Liver (tissue), 9 donors: ENCODE results near the gene ZNF485. TPM values are rescaled to one million over a fixed set of nuclear protein-coding genes. Genes with fewer than 3 reads are reported as not detected.
"Not testable (repeated sequence)": the region's sequence is repeated elsewhere in the genome, so short reads cannot be mapped to it uniquely, and the experiment has no call there.

Source experiments
- DNase-seq: peaks from one replicate; pipeline ENCODE4 v3.0.0-alpha.2; 2017; ENCODE audit warnings: low spot score
- H3K27ac ChIP-seq, 2 donors: one replicate each; pipeline ENCODE4 v1.7.0; 2013; ENCODE audit warnings: inconsistent platforms in 2 of 2, low read length in 2 of 2, control low read depth in 1 of 2, low read depth in 1 of 2, mild to moderate bottlenecking in 1 of 2
- H3K27me3 ChIP-seq, 4 donors: one replicate each; pipeline versions ENCODE4 v1.6.1 to v1.7.0; 2013; ENCODE audit warnings: low read length in 3 of 4, inconsistent platforms in 1 of 4, mild to moderate bottlenecking in 1 of 4, moderate library complexity in 1 of 4; ENCODE audit not compliant: control insufficient read depth in 4 of 4, insufficient read depth in 4 of 4
- H3K36me3 ChIP-seq, 4 donors: one replicate each; pipeline versions ENCODE4 v1.6.1 to v1.7.0; 2013; ENCODE audit warnings: low read length in 3 of 4, mild to moderate bottlenecking in 3 of 4, low read depth in 1 of 4, moderate library complexity in 1 of 4; ENCODE audit not compliant: control insufficient read depth in 4 of 4, insufficient read depth in 3 of 4
- H3K4me1 ChIP-seq, 4 donors: one replicate each; pipeline versions ENCODE4 v1.6.1 to v1.7.0; 2013; ENCODE audit warnings: low read length in 3 of 4, mild to moderate bottlenecking in 3 of 4, moderate library complexity in 1 of 4; ENCODE audit not compliant: control insufficient read depth in 4 of 4, insufficient read depth in 4 of 4
- H3K4me3 ChIP-seq, 3 donors: one replicate each; pipeline versions ENCODE4 v1.6.1 to v1.7.0; 2013; ENCODE audit warnings: low read length in 3 of 3, control low read depth in 1 of 3, low read depth in 1 of 3, mild to moderate bottlenecking in 1 of 3
- H3K9ac ChIP-seq, 2 donors: one replicate each; pipeline ENCODE4 v1.7.0; 2013; ENCODE audit warnings: low read length in 2 of 2, mild to moderate bottlenecking in 2 of 2, moderate library complexity in 2 of 2, control low read depth in 1 of 2, low read depth in 1 of 2
- H3K9me3 ChIP-seq, 4 donors: one replicate each; pipeline versions ENCODE4 v1.6.1 to v1.7.0; 2013; ENCODE audit warnings: low read length in 3 of 4; ENCODE audit not compliant: control insufficient read depth in 4 of 4
- EGR1 ChIP-seq, 2 donors: IDR thresholded peaks; 2 replicates each; pipeline ENCODE4 v1.6.1; 2016 to 2018; ENCODE audit warnings: antibody characterized with exemption in 2 of 2, low read depth in 2 of 2
- FOXA2 ChIP-seq: IDR thresholded peaks from 2 replicates; pipeline ENCODE4 v1.6.1; 2016; ENCODE audit warnings: antibody characterized with exemption
- GABPA ChIP-seq, 2 donors: IDR thresholded peaks in 1 of 2; conservative IDR thresholded peaks in 1 of 2; 2 replicates each; pipeline ENCODE4 v1.6.1; 2016; ENCODE audit warnings: antibody characterized with exemption in 2 of 2, mild to moderate bottlenecking in 1 of 2, moderate library complexity in 1 of 2
- HNF4A ChIP-seq, 2 donors: conservative IDR thresholded peaks; 2 replicates each; pipeline ENCODE4 v1.6.1; 2016; ENCODE audit warnings: antibody characterized with exemption in 2 of 2, mild to moderate bottlenecking in 2 of 2
- NR2F2 ChIP-seq: IDR thresholded peaks from 2 replicates; pipeline ENCODE4 v1.6.1; 2016; ENCODE audit warnings: antibody characterized with exemption
- YY1 ChIP-seq: IDR thresholded peaks from 2 replicates; pipeline ENCODE4 v1.6.1; 2016; ENCODE audit warnings: antibody characterized with exemption, mild to moderate bottlenecking
- WGBS: extraction: QIAGEN DNeasy Blood & Tissue Kit; methylation state at CpG from one replicate; pipeline ENCODE4 v1.1.7; 2013; 5-methylcytosine and 5-hydroxymethylcytosine counted together
- polyA plus RNA-seq, 2 donors: library from polyadenylated mRNA; stranded (reverse) in 1 of 2; unstranded in 1 of 2; fragments of 200-250 nt in 1 of 2; fragments of >200 nt in 1 of 2; fragmentation: Nextera tagmentation in 1 of 2; extraction: Ambion mirVana in 1 of 2; gene quantifications; one replicate each; pipeline versions ENCODE4 v1.2.1 to v1.2.3, GENCODE V29; 2013 to 2015
- total RNA-seq, 2 donors: library from RNA; depleted of rRNA; stranded (reverse); fragments of >200 nt; gene quantifications; one replicate each; pipeline ENCODE4 v1.2.3, GENCODE V29; 2014
- TF ChIP-seq, protein P1 (sequence below): IDR thresholded peaks from 2 replicates; pipeline ENCODE4 v1.6.1; 2016; ENCODE audit warnings: antibody characterized with exemption
- TF ChIP-seq, protein P2 (sequence below): IDR thresholded peaks from 2 replicates; pipeline ENCODE4 v1.6.1; 2016; ENCODE audit warnings: antibody characterized with exemption
- TF ChIP-seq, protein P3 (sequence below): fragments of 150-350 bp; IDR thresholded peaks from 2 replicates; pipeline ENCODE4 v1.5.1; 2017; ENCODE audit warnings: improper control_type of control experiment, low read depth, low read length; ENCODE audit not compliant: missing input control
- TF ChIP-seq, protein P4 (sequence below): IDR thresholded peaks from 2 replicates; pipeline ENCODE4 v1.6.1; 2016; ENCODE audit warnings: antibody characterized with exemption, mild to moderate bottlenecking
- donor health status: healthy.
- donor health status: healthy.
- donor health status: healthy.
- donor health status: healthy.
- donor health status: healthy.

The ZNF485 gene
- total and polyA plus RNA-seq, 4 donors = 0.92 to 2.4 (median 1.0) TPM

DNA sequence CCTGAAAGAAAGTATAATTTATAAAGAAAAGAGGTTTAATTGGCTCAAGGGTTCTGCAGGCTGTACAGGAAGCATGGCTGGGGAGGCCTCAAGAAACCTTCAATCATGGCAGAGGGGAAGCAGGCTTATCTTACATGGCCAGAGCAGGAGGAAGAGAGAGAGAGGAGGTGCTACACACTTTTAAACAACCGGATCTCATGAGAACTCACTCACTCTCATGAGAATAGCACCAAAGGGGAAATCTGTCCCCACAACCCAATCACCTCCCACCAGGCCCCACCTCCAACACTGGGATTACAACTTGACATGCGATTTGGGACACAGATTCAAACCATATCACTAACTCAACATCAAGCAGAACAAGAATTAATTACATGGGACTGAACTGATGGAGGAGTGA, 6.9 kb upstream of the ZNF485 start:
- no peak for TF ChIP-seq FOXA2
- TF ChIP-seq NR2F2 = no peak
- TF ChIP-seq, protein P1, sequence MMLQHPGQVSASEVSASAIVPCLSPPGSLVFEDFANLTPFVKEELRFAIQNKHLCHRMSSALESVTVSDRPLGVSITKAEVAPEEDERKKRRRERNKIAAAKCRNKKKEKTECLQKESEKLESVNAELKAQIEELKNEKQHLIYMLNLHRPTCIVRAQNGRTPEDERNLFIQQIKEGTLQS = no peak
- TF ChIP-seq, protein P2, sequence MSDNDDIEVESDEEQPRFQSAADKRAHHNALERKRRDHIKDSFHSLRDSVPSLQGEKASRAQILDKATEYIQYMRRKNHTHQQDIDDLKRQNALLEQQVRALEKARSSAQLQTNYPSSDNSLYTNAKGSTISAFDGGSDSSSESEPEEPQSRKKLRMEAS = no peak
- WGBS = 69% methylated on average over 2 of the region's 2 CpGs

DNA sequence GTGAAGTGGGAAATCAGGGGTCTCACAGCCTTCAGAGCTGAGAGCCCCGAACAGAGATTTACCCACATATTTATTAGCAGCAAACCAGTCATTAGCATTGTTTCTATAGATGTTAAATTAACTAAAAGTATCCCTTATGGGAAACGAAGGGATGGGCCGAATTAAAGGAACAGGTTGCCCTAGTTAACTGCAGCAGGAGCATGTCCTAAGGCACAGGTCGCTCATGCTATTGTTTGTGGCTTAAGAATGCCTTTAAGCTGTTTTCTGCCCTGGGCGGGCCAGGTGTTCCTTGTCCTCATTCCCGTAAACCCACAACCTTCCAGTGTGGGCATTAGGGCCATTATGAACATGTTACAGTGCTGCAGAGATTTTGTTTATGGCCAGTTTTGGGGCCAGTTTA, 4.7 kb upstream of the ZNF485 start:
- not testable (repeated sequence) for H3K4me3 ChIP-seq, H3K36me3 ChIP-seq, H3K9me3 ChIP-seq, DNase-seq, H3K27me3 ChIP-seq, H3K9ac ChIP-seq, H3K4me1 ChIP-seq, H3K27ac ChIP-seq
- WGBS = 90% methylated on average over 6 of the region's 6 CpGs

More for the DNA sequence above, 6.9 kb upstream of the ZNF485 start:
- Histone ChIP-seq H3K9me3 (no peaks in the 10 kb centered on the region), H3K4me3 (no peak overlapping the region), H3K4me1 (peaks cover 1 to 16% (median 7%) of the 10 kb centered on the region in 4 donors), H3K9ac (no peak overlapping the region), H3K27me3 (no peaks in the 10 kb centered on the region), H3K27ac (no peak overlapping the region), H3K36me3 (no peaks in the 10 kb centered on the region)
- DNase-seq = no peak

DNA sequence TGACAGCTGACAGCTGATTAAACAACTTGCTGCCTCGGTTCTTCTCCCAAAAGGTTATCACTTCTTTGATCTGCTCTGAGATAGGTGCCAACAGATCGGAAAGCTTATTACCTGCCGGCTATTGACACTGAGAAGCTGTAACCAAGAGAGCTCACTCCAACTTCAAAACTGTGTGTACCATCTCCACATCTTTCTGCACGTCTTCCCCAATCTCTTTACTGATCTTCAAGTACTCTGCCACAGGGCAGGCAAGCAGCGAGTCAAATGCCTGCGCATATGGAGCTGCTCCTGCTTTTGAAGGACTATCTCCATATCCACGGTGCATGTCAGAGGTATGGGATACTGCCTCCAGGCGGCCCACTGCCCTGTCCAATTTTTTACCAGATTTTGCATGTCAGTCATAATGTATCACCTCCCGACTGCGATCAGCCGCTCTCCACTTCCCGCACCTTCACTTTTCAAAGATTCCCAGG, 352 bp upstream of the ZNF485 start:
- no peak overlapping the region for H3K9ac ChIP-seq
- TF ChIP-seq, protein P3, sequence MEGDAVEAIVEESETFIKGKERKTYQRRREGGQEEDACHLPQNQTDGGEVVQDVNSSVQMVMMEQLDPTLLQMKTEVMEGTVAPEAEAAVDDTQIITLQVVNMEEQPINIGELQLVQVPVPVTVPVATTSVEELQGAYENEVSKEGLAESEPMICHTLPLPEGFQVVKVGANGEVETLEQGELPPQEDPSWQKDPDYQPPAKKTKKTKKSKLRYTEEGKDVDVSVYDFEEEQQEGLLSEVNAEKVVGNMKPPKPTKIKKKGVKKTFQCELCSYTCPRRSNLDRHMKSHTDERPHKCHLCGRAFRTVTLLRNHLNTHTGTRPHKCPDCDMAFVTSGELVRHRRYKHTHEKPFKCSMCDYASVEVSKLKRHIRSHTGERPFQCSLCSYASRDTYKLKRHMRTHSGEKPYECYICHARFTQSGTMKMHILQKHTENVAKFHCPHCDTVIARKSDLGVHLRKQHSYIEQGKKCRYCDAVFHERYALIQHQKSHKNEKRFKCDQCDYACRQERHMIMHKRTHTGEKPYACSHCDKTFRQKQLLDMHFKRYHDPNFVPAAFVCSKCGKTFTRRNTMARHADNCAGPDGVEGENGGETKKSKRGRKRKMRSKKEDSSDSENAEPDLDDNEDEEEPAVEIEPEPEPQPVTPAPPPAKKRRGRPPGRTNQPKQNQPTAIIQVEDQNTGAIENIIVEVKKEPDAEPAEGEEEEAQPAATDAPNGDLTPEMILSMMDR = no peak
- TF ChIP-seq EGR1 (IDR thresholded peaks at IDR 0.05; ENCODE audit: low read depth in 2 of 2) (no peak), GABPA (IDR thresholded peaks at IDR 0.05 in 1 of 2, conservative IDR thresholded peaks at IDR 0.05 in 1 of 2) (no peak), HNF4A (conservative IDR thresholded peaks at IDR 0.05) (no peak), YY1 (no peak)
- TF ChIP-seq, protein P4, sequence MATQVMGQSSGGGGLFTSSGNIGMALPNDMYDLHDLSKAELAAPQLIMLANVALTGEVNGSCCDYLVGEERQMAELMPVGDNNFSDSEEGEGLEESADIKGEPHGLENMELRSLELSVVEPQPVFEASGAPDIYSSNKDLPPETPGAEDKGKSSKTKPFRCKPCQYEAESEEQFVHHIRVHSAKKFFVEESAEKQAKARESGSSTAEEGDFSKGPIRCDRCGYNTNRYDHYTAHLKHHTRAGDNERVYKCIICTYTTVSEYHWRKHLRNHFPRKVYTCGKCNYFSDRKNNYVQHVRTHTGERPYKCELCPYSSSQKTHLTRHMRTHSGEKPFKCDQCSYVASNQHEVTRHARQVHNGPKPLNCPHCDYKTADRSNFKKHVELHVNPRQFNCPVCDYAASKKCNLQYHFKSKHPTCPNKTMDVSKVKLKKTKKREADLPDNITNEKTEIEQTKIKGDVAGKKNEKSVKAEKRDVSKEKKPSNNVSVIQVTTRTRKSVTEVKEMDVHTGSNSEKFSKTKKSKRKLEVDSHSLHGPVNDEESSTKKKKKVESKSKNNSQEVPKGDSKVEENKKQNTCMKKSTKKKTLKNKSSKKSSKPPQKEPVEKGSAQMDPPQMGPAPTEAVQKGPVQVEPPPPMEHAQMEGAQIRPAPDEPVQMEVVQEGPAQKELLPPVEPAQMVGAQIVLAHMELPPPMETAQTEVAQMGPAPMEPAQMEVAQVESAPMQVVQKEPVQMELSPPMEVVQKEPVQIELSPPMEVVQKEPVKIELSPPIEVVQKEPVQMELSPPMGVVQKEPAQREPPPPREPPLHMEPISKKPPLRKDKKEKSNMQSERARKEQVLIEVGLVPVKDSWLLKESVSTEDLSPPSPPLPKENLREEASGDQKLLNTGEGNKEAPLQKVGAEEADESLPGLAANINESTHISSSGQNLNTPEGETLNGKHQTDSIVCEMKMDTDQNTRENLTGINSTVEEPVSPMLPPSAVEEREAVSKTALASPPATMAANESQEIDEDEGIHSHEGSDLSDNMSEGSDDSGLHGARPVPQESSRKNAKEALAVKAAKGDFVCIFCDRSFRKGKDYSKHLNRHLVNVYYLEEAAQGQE = no peak
- H3K27ac ChIP-seq = no peak overlapping the region

More for the DNA sequence above, 352 bp upstream of the ZNF485 start:
- 54% methylated on average over 12 of the region's 12 CpGs for WGBS
- Histone ChIP-seq H3K36me3 (peaks cover 0 to 15% (median 4%) of the 10 kb centered on the region in 4 donors), H3K27me3 (no peaks in the 10 kb centered on the region), H3K9me3 (no peaks in the 10 kb centered on the region), H3K4me1 (peaks cover 0 to 6% (median 1%) of the 10 kb centered on the region in 4 donors), H3K4me3 (peak overlapping the region; percentile 63 to 89 (median 89))
- no peak for DNase-seq
